ENCODE data around the gene RARA. TPM values are rescaled to one million over a fixed set of nuclear protein-coding genes. Genes with fewer than 3 reads are reported as not detected.

RARA gene
- total and polyA plus RNA-seq, 12 donors, result 11.2 to 34.0 (median 18.9) TPM

DNA sequence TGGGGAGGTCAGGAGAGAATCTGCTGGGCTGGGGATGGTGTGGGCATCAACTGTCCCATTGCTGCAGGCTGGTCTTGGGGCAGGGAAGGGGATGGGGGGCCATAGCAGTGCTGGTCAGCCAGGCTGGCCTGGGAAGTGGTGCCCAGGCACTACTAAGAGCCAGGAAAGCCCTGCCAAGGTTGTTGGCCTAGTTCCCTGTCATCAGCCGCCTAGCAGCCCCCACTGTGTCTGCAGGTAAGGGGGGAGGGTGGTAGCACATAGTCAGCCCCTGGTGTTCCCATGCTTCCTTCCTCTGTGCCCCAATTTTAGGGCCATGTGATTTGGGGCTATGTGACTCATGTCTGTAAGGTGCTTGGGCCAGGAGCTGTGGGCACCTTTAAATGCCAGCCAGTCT, 37.8 kb downstream of the RARA start:
- WGBS, 2 donors, result 20 to 55% methylated on average over 1 of the region's 1 CpG
- intact Hi-C loops (cut with DNase I), result loop anchor here in 3 of 10 donors (2.0 to 10.0 kb wide), 3 partner anchors 28 to 232 kb away; no protein-coding TSS in a partner anchor
- Histone ChIP-seq H3K9me3 (no peaks in the 10 kb centered on the region), H3K4me1 (peaks cover 43 to 88% (median 80%) of the 10 kb centered on the region in 9 donors), H3K4me3 (peak overlapping the region in 7 of 10 donors; percentile 8 to 97 (median 90)), H3K27me3 (no peaks in the 10 kb centered on the region), H3K36me3 (peaks cover 0 to 37% (median 11%) of the 10 kb centered on the region in 9 donors), H3K27ac (peak overlapping the region; percentile 68 to 99 (median 98))
- TF ChIP-seq, protein P1, sequence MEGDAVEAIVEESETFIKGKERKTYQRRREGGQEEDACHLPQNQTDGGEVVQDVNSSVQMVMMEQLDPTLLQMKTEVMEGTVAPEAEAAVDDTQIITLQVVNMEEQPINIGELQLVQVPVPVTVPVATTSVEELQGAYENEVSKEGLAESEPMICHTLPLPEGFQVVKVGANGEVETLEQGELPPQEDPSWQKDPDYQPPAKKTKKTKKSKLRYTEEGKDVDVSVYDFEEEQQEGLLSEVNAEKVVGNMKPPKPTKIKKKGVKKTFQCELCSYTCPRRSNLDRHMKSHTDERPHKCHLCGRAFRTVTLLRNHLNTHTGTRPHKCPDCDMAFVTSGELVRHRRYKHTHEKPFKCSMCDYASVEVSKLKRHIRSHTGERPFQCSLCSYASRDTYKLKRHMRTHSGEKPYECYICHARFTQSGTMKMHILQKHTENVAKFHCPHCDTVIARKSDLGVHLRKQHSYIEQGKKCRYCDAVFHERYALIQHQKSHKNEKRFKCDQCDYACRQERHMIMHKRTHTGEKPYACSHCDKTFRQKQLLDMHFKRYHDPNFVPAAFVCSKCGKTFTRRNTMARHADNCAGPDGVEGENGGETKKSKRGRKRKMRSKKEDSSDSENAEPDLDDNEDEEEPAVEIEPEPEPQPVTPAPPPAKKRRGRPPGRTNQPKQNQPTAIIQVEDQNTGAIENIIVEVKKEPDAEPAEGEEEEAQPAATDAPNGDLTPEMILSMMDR (IDR thresholded peaks at IDR 0.05), result no peak
- ATAC-seq (no peak), DNase-seq (no peak)

DNA sequence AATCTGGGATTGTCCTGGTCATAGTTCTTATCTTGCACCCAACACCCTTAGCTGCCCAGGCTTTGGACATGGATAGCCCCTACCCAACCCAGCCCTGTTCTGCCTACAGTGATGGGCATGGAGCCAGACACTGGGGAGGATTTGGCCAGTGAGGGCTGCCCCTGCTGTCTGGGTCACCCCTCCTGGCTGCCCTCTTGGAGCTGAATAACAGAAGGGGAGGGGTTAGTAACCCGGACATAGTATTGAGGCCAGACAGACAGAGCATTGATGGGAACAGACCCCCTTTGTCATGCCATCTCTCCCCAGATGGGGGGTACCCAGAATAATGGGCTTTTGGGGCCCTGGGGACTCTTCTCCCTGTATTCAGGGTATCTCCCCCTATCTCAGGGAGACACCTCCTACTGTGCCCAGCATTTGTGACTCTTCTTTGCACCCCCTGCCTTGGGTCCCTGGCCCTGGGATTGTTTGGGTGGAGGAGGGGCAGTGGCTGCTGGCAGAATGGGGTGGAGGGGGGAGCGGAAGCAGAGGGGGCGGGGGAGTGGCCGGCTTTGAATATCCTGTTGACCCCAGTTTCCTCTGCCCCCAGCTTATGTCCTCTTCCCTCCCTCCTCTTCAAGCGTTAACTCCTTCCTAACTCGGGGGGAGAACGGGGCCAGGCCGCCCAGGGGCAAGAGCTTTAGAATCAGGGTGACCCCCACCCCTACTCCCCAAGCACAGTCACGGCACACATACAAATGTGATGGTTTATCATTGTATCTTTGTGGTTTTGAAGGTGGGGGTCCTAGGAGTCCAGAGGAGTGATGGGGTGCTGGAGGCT, 38.5 kb downstream of the RARA start:
- TF ChIP-seq, protein P1 (IDR thresholded peaks at IDR 0.05), result no peak
- peak overlapping the region; percentile 14 to 99 (median 98) for H3K27ac ChIP-seq
- H3K27me3 ChIP-seq, result no peaks in the 10 kb centered on the region
- DNase-seq (no peak), ATAC-seq (no peak)
- H3K4me3 ChIP-seq, result peak overlapping the region in 7 of 10 donors; percentile 8 to 97 (median 90)
- intact Hi-C loops (cut with DNase I), result loop anchor here in 7 of 10 donors (2.0 to 10.0 kb wide), 5 partner anchors 29 to 233 kb away; partner anchors contain the start of gene RARA (in 2 of the 7)
- 24 to 58% methylated on average over 8 to 9 of the region's 9 CpGs for WGBS, 2 donors
- peaks cover 0 to 44% (median 18%) of the 10 kb centered on the region in 9 donors for H3K36me3 ChIP-seq
- peaks cover 43 to 94% (median 83%) of the 10 kb centered on the region in 9 donors for H3K4me1 ChIP-seq
- no peaks in the 10 kb centered on the region for H3K9me3 ChIP-seq

DNA sequence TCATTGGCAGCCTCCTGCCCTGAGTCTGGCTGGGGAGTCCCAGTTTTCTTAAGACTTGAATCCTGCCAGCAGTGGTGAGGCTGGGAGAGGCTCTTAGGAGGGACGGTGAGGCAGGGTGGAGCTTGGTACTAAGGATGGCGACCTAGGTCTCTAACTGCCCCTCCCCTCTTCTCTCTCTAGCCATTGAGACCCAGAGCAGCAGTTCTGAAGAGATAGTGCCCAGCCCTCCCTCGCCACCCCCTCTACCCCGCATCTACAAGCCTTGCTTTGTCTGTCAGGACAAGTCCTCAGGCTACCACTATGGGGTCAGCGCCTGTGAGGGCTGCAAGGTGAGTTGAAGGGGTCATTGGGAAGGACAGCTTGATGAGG, 39.1 kb downstream of the RARA start:
- intact Hi-C loops (cut with DNase I), result loop anchor here in 6 of 10 donors (2.0 to 10.0 kb wide), 4 partner anchors 36 to 233 kb away; partner anchors contain the start of gene RARA (in 2 of the 6)
- H3K9me3 ChIP-seq, result no peaks in the 10 kb centered on the region
- TF ChIP-seq, protein P1 (IDR thresholded peaks at IDR 0.05), result no peak
- H3K36me3 ChIP-seq, result peaks cover 0 to 50% (median 24%) of the 10 kb centered on the region in 9 donors
- peak in 1 of 2 donors; percentile 8 for DNase-seq
- H3K4me3 ChIP-seq, result peak overlapping the region in 5 of 10 donors; percentile 12 to 97 (median 39)
- H3K27me3 ChIP-seq, result no peaks in the 10 kb centered on the region
- 48 to 49% methylated on average over 5 of the region's 5 CpGs for WGBS, 2 donors
- H3K27ac ChIP-seq, result peak overlapping the region; percentile 14 to 99 (median 98)
- ATAC-seq, result peak in 1 of 8 donors; percentile 0
- H3K4me1 ChIP-seq, result peaks cover 43 to 99% (median 80%) of the 10 kb centered on the region in 9 donors
